ENCODE results near the gene FEN1. TPM values are rescaled to one million over a fixed set of nuclear protein-coding genes. Genes with fewer than 3 reads are reported as not detected.

The FEN1 gene
- total and polyA plus RNA-seq, 3 experiments from 2014 or later: 15.4 to 121 (median 112) TPM

GRCh38 chr11:61753672-61754071 lies 39.0 kb upstream of the FEN1 start:
- H3K27ac ChIP-seq (ENCODE audit: low read depth, low read length): peak overlapping the region; percentile 51

GRCh38 chr11:61754534-61755482 lies 37.9 kb upstream of the FEN1 start:
- H3K36me3 Mint-ChIP-seq: no peaks in the 10 kb centered on the region
- ChIA-PET CTCF (interaction anchor here (1.5 kb wide), 1 partner anchor 11 kb away, joined by 3 read pairs; no protein-coding TSS in a partner anchor), POLR2A (no interaction called here)
- H3K4me1 ChIP-seq (ENCODE audit: insufficient read depth, low read length): peaks cover 5% of the 10 kb centered on the region
- peaks cover 13% of the 10 kb centered on the region for H3K27me3 ChIP-seq (ENCODE audit: insufficient read depth, low read length, poor library complexity, severe bottlenecking)
- H3K4me3 Mint-ChIP-seq: peak overlapping the region in 1 of 7 donors; percentile 27
- peak overlapping the region; percentile 47 for H3K27ac ChIP-seq (ENCODE audit: low read depth, low read length)
- no peaks in the 10 kb centered on the region for H3K9me3 Mint-ChIP-seq
- no peak for DNase-seq
- no peaks in the 10 kb centered on the region for H3K36me3 ChIP-seq (ENCODE audit: insufficient read depth, low read length)
- no peaks in the 10 kb centered on the region for H3K9me3 ChIP-seq (ENCODE audit: low read length)
- peak overlapping the region in 1 of 8 donors; percentile 29 for H3K27ac Mint-ChIP-seq
- H3K4me3 ChIP-seq (ENCODE audit: low read length): no peak overlapping the region
- peaks cover 17 to 33% (median 25%) of the 10 kb centered on the region in 3 donors for H3K4me1 Mint-ChIP-seq
- peaks cover 9 to 28% of the 10 kb centered on the region in 2 donors for H3K27me3 Mint-ChIP-seq

More at GRCh38 chr11:61753672-61754071, 39.0 kb upstream of the FEN1 start:
- Histone ChIP-seq H3K4me1 (ENCODE audit: insufficient read depth, low read length) (peaks cover 5% of the 10 kb centered on the region), H3K36me3 (ENCODE audit: insufficient read depth, low read length) (no peaks in the 10 kb centered on the region), H3K4me3 (ENCODE audit: low read length) (no peak overlapping the region), H3K9me3 (ENCODE audit: low read length) (no peaks in the 10 kb centered on the region), H3K27me3 (ENCODE audit: insufficient read depth, low read length, poor library complexity, severe bottlenecking) (peaks cover 13% of the 10 kb centered on the region)
- H3K36me3 Mint-ChIP-seq: no peaks in the 10 kb centered on the region
- peak overlapping the region in 4 of 8 donors; percentile 33 to 70 (median 44) for H3K27ac Mint-ChIP-seq
- H3K27me3 Mint-ChIP-seq: peaks cover 16 to 36% of the 10 kb centered on the region in 2 donors
- ChIA-PET CTCF (interaction anchor here (0.8 to 1.5 kb wide), 2 partner anchors 10 to 25 kb away, joined by 3 read pairs; no protein-coding TSS in a partner anchor), POLR2A (no interaction called here)
- H3K4me1 Mint-ChIP-seq: peaks cover 17 to 33% (median 25%) of the 10 kb centered on the region in 3 donors
- DNase-seq: no peak
- peak overlapping the region; percentile 65 to 90 (median 75) for H3K4me3 Mint-ChIP-seq
- no peaks in the 10 kb centered on the region for H3K9me3 Mint-ChIP-seq

- H3K27ac Mint-ChIP-seq: peak overlapping the region in 2 of 8 donors; percentile 14 to 87
- H3K4me1 ChIP-seq (ENCODE audit: insufficient read depth, low read length): peaks cover 5% of the 10 kb centered on the region
- no peak overlapping the region for H3K4me3 Mint-ChIP-seq
- H3K4me3 ChIP-seq (ENCODE audit: low read length): no peak overlapping the region
- no peaks in the 10 kb centered on the region for H3K9me3 Mint-ChIP-seq
- no peak overlapping the region for H3K27ac ChIP-seq (ENCODE audit: low read depth, low read length)
- H3K36me3 Mint-ChIP-seq: no peaks in the 10 kb centered on the region
- H3K27me3 Mint-ChIP-seq: peaks cover 8 to 22% of the 10 kb centered on the region in 2 donors
- no peaks in the 10 kb centered on the region for H3K9me3 ChIP-seq (ENCODE audit: low read length)
- peaks cover 17 to 29% (median 22%) of the 10 kb centered on the region in 3 donors for H3K4me1 Mint-ChIP-seq
- ChIA-PET POLR2A (no interaction called here), CTCF (interaction anchor here (1.2 kb wide), 2 partner anchors 33 to 353 kb away, joined by 3 read pairs; no protein-coding TSS in a partner anchor)
- H3K27me3 ChIP-seq (ENCODE audit: insufficient read depth, low read length, poor library complexity, severe bottlenecking): peaks cover 6% of the 10 kb centered on the region
- no peak for DNase-seq
- no peaks in the 10 kb centered on the region for H3K36me3 ChIP-seq (ENCODE audit: insufficient read depth, low read length)
These were observed 36.6 kb upstream of the FEN1 start for GRCh38 chr11:61756147-61756451.

GRCh38 chr11:61756452-61757212 lies 36.1 kb upstream of the FEN1 start:
- peak overlapping the region in 1 of 7 donors; percentile 19 for H3K4me3 Mint-ChIP-seq
- peak in 1 of 5 donors; percentile 56 for DNase-seq
- CTCF ChIA-PET: interaction anchor here (1.2 kb wide), 2 partner anchors 33 to 352 kb away, joined by 3 read pairs; no protein-coding TSS in a partner anchor

GRCh38 chr11:61757213-61757862 lies 35.4 kb upstream of the FEN1 start:
- CTCF ChIA-PET: interaction anchor here (1.2 kb wide), 1 partner anchor 351 kb away, joined by 3 read pairs; no protein-coding TSS in a partner anchor
- peak overlapping the region in 4 of 8 donors; percentile 11 to 51 (median 28) for H3K27ac Mint-ChIP-seq
- no peaks in the 10 kb centered on the region for H3K36me3 Mint-ChIP-seq

More at GRCh38 chr11:61756452-61757212, 36.1 kb upstream of the FEN1 start:
- no peaks in the 10 kb centered on the region for H3K9me3 ChIP-seq (ENCODE audit: low read length)
- Mint-ChIP-seq H3K4me1 (peaks cover 17 to 26% (median 19%) of the 10 kb centered on the region in 3 donors), H3K9me3 (no peaks in the 10 kb centered on the region), H3K36me3 (no peaks in the 10 kb centered on the region), H3K27ac (peak overlapping the region in 5 of 8 donors; percentile 14 to 87 (median 38)), H3K27me3 (peaks cover 8 to 19% of the 10 kb centered on the region in 2 donors)
- H3K4me1 ChIP-seq (ENCODE audit: insufficient read depth, low read length): peaks cover 5% of the 10 kb centered on the region
- POLR2A ChIA-PET: no interaction called here
- no peak overlapping the region for H3K27ac ChIP-seq (ENCODE audit: low read depth, low read length)
- no peak overlapping the region for H3K4me3 ChIP-seq (ENCODE audit: low read length)
- H3K36me3 ChIP-seq (ENCODE audit: insufficient read depth, low read length): no peaks in the 10 kb centered on the region
- H3K27me3 ChIP-seq (ENCODE audit: insufficient read depth, low read length, poor library complexity, severe bottlenecking): peaks cover 5% of the 10 kb centered on the region

GRCh38 chr11:61760946-61761345 lies 31.8 kb upstream of the FEN1 start:
- Histone ChIP-seq H3K27me3 (ENCODE audit: insufficient read depth, low read length, poor library complexity, severe bottlenecking) (no peaks in the 10 kb centered on the region), H3K36me3 (ENCODE audit: insufficient read depth, low read length) (no peaks in the 10 kb centered on the region), H3K27ac (ENCODE audit: low read depth, low read length) (no peak overlapping the region), H3K4me3 (ENCODE audit: low read length) (no peak overlapping the region), H3K4me1 (ENCODE audit: insufficient read depth, low read length) (no peaks in the 10 kb centered on the region), H3K9me3 (ENCODE audit: low read length) (no peaks in the 10 kb centered on the region)
- Mint-ChIP-seq H3K9me3 (no peaks in the 10 kb centered on the region), H3K27me3 (peaks cover 2 to 10% of the 10 kb centered on the region in 2 donors), H3K4me3 (no peak overlapping the region), H3K36me3 (no peaks in the 10 kb centered on the region), H3K27ac (no peak overlapping the region), H3K4me1 (peaks cover 6 to 7% (median 7%) of the 10 kb centered on the region in 3 donors)
- CTCF ChIA-PET: no interaction called here
- DNase-seq: no peak
- POLR2A ChIA-PET: no interaction called here

More at GRCh38 chr11:61757213-61757862, 35.4 kb upstream of the FEN1 start:
- Histone ChIP-seq H3K9me3 (ENCODE audit: low read length) (no peaks in the 10 kb centered on the region), H3K36me3 (ENCODE audit: insufficient read depth, low read length) (no peaks in the 10 kb centered on the region), H3K27me3 (ENCODE audit: insufficient read depth, low read length, poor library complexity, severe bottlenecking) (no peaks in the 10 kb centered on the region), H3K4me1 (ENCODE audit: insufficient read depth, low read length) (no peaks in the 10 kb centered on the region), H3K4me3 (ENCODE audit: low read length) (no peak overlapping the region), H3K27ac (ENCODE audit: low read depth, low read length) (no peak overlapping the region)
- no peak for DNase-seq
- Mint-ChIP-seq H3K4me3 (no peak overlapping the region), H3K9me3 (no peaks in the 10 kb centered on the region), H3K4me1 (peaks cover 13 to 22% (median 18%) of the 10 kb centered on the region in 3 donors), H3K27me3 (peaks cover 8 to 18% of the 10 kb centered on the region in 2 donors)
- POLR2A ChIA-PET: no interaction called here

GRCh38 chr11:61761440-61762222 lies 31.1 kb upstream of the FEN1 start:
- Mint-ChIP-seq H3K4me3 (no peak overlapping the region), H3K27me3 (peaks cover 2 to 10% of the 10 kb centered on the region in 2 donors), H3K9me3 (no peaks in the 10 kb centered on the region), H3K36me3 (no peaks in the 10 kb centered on the region), H3K4me1 (peaks cover under 1 to 2% (median under 1%) of the 10 kb centered on the region in 3 donors), H3K27ac (no peak overlapping the region)
- ChIA-PET POLR2A (no interaction called here), CTCF (no interaction called here)
- H3K4me3 ChIP-seq (ENCODE audit: low read length): no peak overlapping the region
- H3K36me3 ChIP-seq (ENCODE audit: insufficient read depth, low read length): no peaks in the 10 kb centered on the region
- no peak overlapping the region for H3K27ac ChIP-seq (ENCODE audit: low read depth, low read length)
- no peaks in the 10 kb centered on the region for H3K27me3 ChIP-seq (ENCODE audit: insufficient read depth, low read length, poor library complexity, severe bottlenecking)
- no peaks in the 10 kb centered on the region for H3K4me1 ChIP-seq (ENCODE audit: insufficient read depth, low read length)
- no peaks in the 10 kb centered on the region for H3K9me3 ChIP-seq (ENCODE audit: low read length)
- no peak for DNase-seq

Measured in CD8-positive, alpha-beta memory T cell (primary cell).